ENCODE results near the gene PCDHGC5.

GRCh38 chr5:141521244-141521781 is 32.4 kb downstream of the PCDHGC5 start:
- TF ChIP-seq CHD1 (IDR thresholded peaks at IDR 0.05; ENCODE audit: low read length) (no peak), JUND (IDR thresholded peaks at IDR 0.05; ENCODE audit: borderline replicate concordance, low read depth, low read length) (peak; percentile 93), JUND (tag; IDR thresholded peaks at IDR 0.05; ENCODE audit: borderline replicate concordance, low read depth, low read length) (peak; percentile 94; the same call in 2 of the 3 replicates), SP1 (CRISPR knock-in tag; IDR thresholded peaks at IDR 0.05) (no peak; the same call in 1 of the 2 replicates), JUNB (CRISPR knock-in tag; conservative IDR thresholded peaks at IDR 0.05) (peak; percentile 63; the same call in 1 of the 2 replicates), ZNF778 (CRISPR knock-in tag; IDR thresholded peaks at IDR 0.05) (no peak), PHF21A (IDR thresholded peaks at IDR 0.05; ENCODE audit: borderline replicate concordance, low read depth) (no peak)
- TF ChIP-seq, protein P1, sequence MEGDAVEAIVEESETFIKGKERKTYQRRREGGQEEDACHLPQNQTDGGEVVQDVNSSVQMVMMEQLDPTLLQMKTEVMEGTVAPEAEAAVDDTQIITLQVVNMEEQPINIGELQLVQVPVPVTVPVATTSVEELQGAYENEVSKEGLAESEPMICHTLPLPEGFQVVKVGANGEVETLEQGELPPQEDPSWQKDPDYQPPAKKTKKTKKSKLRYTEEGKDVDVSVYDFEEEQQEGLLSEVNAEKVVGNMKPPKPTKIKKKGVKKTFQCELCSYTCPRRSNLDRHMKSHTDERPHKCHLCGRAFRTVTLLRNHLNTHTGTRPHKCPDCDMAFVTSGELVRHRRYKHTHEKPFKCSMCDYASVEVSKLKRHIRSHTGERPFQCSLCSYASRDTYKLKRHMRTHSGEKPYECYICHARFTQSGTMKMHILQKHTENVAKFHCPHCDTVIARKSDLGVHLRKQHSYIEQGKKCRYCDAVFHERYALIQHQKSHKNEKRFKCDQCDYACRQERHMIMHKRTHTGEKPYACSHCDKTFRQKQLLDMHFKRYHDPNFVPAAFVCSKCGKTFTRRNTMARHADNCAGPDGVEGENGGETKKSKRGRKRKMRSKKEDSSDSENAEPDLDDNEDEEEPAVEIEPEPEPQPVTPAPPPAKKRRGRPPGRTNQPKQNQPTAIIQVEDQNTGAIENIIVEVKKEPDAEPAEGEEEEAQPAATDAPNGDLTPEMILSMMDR (IDR thresholded peaks at IDR 0.05 in 2 of 3, conservative IDR thresholded peaks at IDR 0.05 in 1 of 3; ENCODE audit: insufficient read depth in 2 of 3, low read depth in 1 of 3, low read length in 3 of 3): no peak

Data from K562 (cell line).